Measurements from ENCODE around the gene ANKRD34A. TPM values are rescaled to one million over a fixed set of nuclear protein-coding genes. Genes with fewer than 3 reads are reported as not detected.
A peak's percentile ranks its signal among the peaks of the same experiment; 100 is the strongest.
"Not testable (repeated sequence)": the region's sequence is repeated elsewhere in the genome, so short reads cannot be mapped to it uniquely, and the experiment has no call there.

Gene ANKRD34A
- total RNA-seq, 2 experiments from 2014 or later, result 5.8 to 6.1 TPM

- DNase-seq (no peak), ATAC-seq (no peak)
- Mint-ChIP-seq H3K9me3 (ENCODE audit: low read depth) (no peaks in the 10 kb centered on the region), H3K27ac (no peak overlapping the region), H3K4me1 (peaks cover 37% of the 10 kb centered on the region), H3K36me3 (ENCODE audit: low read depth) (peaks cover 25% of the 10 kb centered on the region), H3K4me3 (no peak overlapping the region), H3K27me3 (no peaks in the 10 kb centered on the region)
- POLR2A ChIA-PET, result no interaction called here
- CTCF ChIA-PET, result no interaction called here
- intact Hi-C loops (cut with DNase I, micrococcal nuclease), result no loop called here
Observed at GRCh38 chr1:145947551-145947950, 16.8 kb downstream of the ANKRD34A start.

GRCh38 chr1:145946477-145946986 is 17.8 kb downstream of the ANKRD34A start:
- Mint-ChIP-seq H3K27ac (peak overlapping the region; percentile 56), H3K4me3 (no peak overlapping the region), H3K4me1 (peaks cover 29% of the 10 kb centered on the region), H3K9me3 (ENCODE audit: low read depth) (no peaks in the 10 kb centered on the region), H3K27me3 (no peaks in the 10 kb centered on the region), H3K36me3 (ENCODE audit: low read depth) (peaks cover 22% of the 10 kb centered on the region)
- ChIA-PET CTCF (no interaction called here), POLR2A (no interaction called here)
- intact Hi-C loops (cut with DNase I, micrococcal nuclease), result no loop called here
- no peak for ATAC-seq
- no peak for DNase-seq

DNA sequence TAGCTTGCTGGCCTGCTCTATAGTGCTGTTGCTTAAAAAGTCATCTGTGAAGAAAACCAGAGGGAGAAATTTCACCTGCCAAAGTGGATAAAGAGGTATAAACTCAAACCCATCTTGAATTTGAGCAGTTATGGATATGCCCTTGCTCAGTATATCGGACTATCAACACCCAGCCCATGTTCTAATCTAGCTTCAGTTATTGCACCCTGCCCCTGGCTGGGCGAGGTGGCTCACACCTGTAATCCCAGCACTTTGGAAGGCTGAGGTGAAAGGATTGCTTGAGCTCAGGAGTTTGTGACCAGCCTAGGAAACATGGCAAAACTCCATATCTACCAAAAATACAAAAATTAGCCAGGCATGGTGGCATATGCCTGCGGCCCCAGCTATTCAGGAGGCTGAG is 19.8 kb downstream of the ANKRD34A start:
- Mint-ChIP-seq H3K27ac (no peak overlapping the region), H3K27me3 (no peaks in the 10 kb centered on the region), H3K4me3 (no peak overlapping the region), H3K36me3 (ENCODE audit: low read depth) (peaks cover 26% of the 10 kb centered on the region), H3K4me1 (peaks cover 15% of the 10 kb centered on the region), H3K9me3 (ENCODE audit: low read depth) (no peaks in the 10 kb centered on the region)
- intact Hi-C loops (cut with DNase I, micrococcal nuclease), result no loop called here
- no peak for ATAC-seq
- CTCF ChIA-PET, result interaction anchor here (1.3 to 1.4 kb wide), 2 partner anchors 70 to 100 kb away, joined by 3 to 4 read pairs; partner anchors contain the start of gene NUDT17
- no peak for DNase-seq
- POLR2A ChIA-PET, result interaction anchor here (0.6 to 0.8 kb wide), 2 partner anchors 9 to 26 kb away, joined by 3 read pairs; partner anchors contain the start of gene PEX11B

- no peak overlapping the region for H3K4me3 Mint-ChIP-seq
- ChIA-PET POLR2A (interaction anchor here (0.6 kb wide), 1 partner anchor 91 kb away, joined by 5 read pairs; no protein-coding TSS in a partner anchor), CTCF (interaction anchor here (0.6 to 1.3 kb wide), 5 partner anchors 15 to 72 kb away, joined by 3 to 5 read pairs (median 3); partner anchors contain the start of gene LIX1L)
- H3K36me3 Mint-ChIP-seq (ENCODE audit: low read depth), result peaks cover 24% of the 10 kb centered on the region
- no peaks in the 10 kb centered on the region for H3K27me3 Mint-ChIP-seq
- intact Hi-C loops (cut with DNase I, micrococcal nuclease), result no loop called here
- ATAC-seq (no peak), DNase-seq (no peak)
- H3K9me3 Mint-ChIP-seq (ENCODE audit: low read depth), result no peaks in the 10 kb centered on the region
- no peak overlapping the region for H3K27ac Mint-ChIP-seq
- peaks cover 7% of the 10 kb centered on the region for H3K4me1 Mint-ChIP-seq
Observed at GRCh38 chr1:145942871-145943270, 21.5 kb downstream of the ANKRD34A start.

GRCh38 chr1:145942405-145942804 is 22.0 kb downstream of the ANKRD34A start:
- peaks cover 24% of the 10 kb centered on the region for H3K36me3 Mint-ChIP-seq (ENCODE audit: low read depth)
- POLR2A ChIA-PET, result no interaction called here
- H3K27me3 Mint-ChIP-seq, result no peaks in the 10 kb centered on the region
- DNase-seq, result no peak
- no peak for ATAC-seq
- CTCF ChIA-PET, result interaction anchor here (0.6 to 0.9 kb wide), 4 partner anchors 18 to 70 kb away, joined by 3 to 5 read pairs (median 3); no protein-coding TSS in a partner anchor
- no peak overlapping the region for H3K4me3 Mint-ChIP-seq
- H3K4me1 Mint-ChIP-seq, result peaks cover 7% of the 10 kb centered on the region
- H3K27ac Mint-ChIP-seq, result no peak overlapping the region
- H3K9me3 Mint-ChIP-seq (ENCODE audit: low read depth), result no peaks in the 10 kb centered on the region
- intact Hi-C loops (cut with DNase I, micrococcal nuclease), result no loop called here

DNA sequence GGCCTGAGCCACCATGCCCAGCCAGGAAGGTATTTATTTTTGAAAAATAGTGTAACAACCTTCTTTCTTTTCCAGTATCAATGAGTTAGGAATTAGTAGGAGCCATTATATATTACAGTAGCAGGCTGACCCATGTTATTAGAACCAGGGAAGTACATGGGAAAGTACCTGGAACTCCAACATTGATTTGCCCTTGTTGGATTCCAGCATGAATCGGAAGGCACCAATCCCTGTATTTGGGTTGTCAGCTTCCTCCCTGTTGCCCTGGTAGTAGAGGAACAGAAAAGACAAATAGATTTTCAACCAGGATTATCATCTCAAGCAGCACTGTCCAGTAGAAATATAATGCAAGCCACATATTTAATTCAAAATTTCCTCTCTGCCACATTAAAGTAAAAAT is 26.9 kb downstream of the ANKRD34A start:
- ATAC-seq (no peak), DNase-seq (no peak)
- ChIA-PET CTCF (interaction anchor here (2.8 kb wide), 1 partner anchor 10 kb away, joined by 10 read pairs; the partner anchor contains the start of gene RBM8A), POLR2A (no interaction called here)
- Mint-ChIP-seq H3K27me3 (no peaks in the 10 kb centered on the region), H3K4me3 (no peak overlapping the region), H3K36me3 (ENCODE audit: low read depth) (peaks cover 20% of the 10 kb centered on the region), H3K9me3 (ENCODE audit: low read depth) (no peaks in the 10 kb centered on the region), H3K27ac (no peak overlapping the region), H3K4me1 (peaks cover 12% of the 10 kb centered on the region)
- intact Hi-C loops (cut with DNase I, micrococcal nuclease), result no loop called here

- Mint-ChIP-seq H3K27me3 (no peaks in the 10 kb centered on the region), H3K9me3 (ENCODE audit: low read depth) (no peaks in the 10 kb centered on the region), H3K36me3 (ENCODE audit: low read depth) (peaks cover 18% of the 10 kb centered on the region), H3K4me3 (no peak overlapping the region), H3K27ac (no peak overlapping the region), H3K4me1 (peaks cover 19% of the 10 kb centered on the region)
- CTCF ChIA-PET, result interaction anchor here (0.7 to 2.8 kb wide), 4 partner anchors 9 to 82 kb away, joined by 3 to 10 read pairs (median 4); partner anchors contain the start of gene RBM8A
- DNase-seq, result no peak
- no peak for ATAC-seq
- intact Hi-C loops (cut with DNase I, micrococcal nuclease), result no loop called here
- POLR2A ChIA-PET, result interaction anchor here (0.6 kb wide), 2 partner anchors 37 to 68 kb away, joined by 4 to 8 read pairs; no protein-coding TSS in a partner anchor
Observed at GRCh38 chr1:145936247-145936646, 28.1 kb downstream of the ANKRD34A start.

GRCh38 chr1:145935708-145936107 is 28.7 kb downstream of the ANKRD34A start:
- ATAC-seq (no peak), DNase-seq (no peak)
- no peak overlapping the region for H3K27ac Mint-ChIP-seq
- H3K27me3 Mint-ChIP-seq, result no peaks in the 10 kb centered on the region
- H3K9me3 Mint-ChIP-seq (ENCODE audit: low read depth), result no peaks in the 10 kb centered on the region
- peaks cover 19% of the 10 kb centered on the region for H3K4me1 Mint-ChIP-seq
- POLR2A ChIA-PET, result interaction anchor here (0.6 kb wide), 1 partner anchor 67 kb away, joined by 8 read pairs; no protein-coding TSS in a partner anchor
- H3K36me3 Mint-ChIP-seq (ENCODE audit: low read depth), result peaks cover 16% of the 10 kb centered on the region
- intact Hi-C loops (cut with DNase I, micrococcal nuclease), result no loop called here
- CTCF ChIA-PET, result interaction anchor here (1.0 to 1.4 kb wide), 2 partner anchors 24 to 83 kb away, joined by 3 read pairs; no protein-coding TSS in a partner anchor
- no peak overlapping the region for H3K4me3 Mint-ChIP-seq

GRCh38 chr1:145932522-145933009 is 31.8 kb downstream of the ANKRD34A start:
- DNase-seq, result peak; percentile 16
- H3K4me3 Mint-ChIP-seq, result peak overlapping the region; percentile 34
- peaks cover 16% of the 10 kb centered on the region for H3K36me3 Mint-ChIP-seq (ENCODE audit: low read depth)
- POLR2A ChIA-PET; intact Hi-C loops (cut with DNase I, micrococcal nuclease); ATAC-seq; CTCF ChIA-PET; H3K9me3 Mint-ChIP-seq (ENCODE audit: low read depth); H3K27me3 Mint-ChIP-seq: not testable (repeated sequence)
- H3K4me1 Mint-ChIP-seq, result peaks cover 22% of the 10 kb centered on the region
- H3K27ac Mint-ChIP-seq, result peak overlapping the region; percentile 84

- Mint-ChIP-seq H3K27ac (no peak overlapping the region), H3K27me3 (no peaks in the 10 kb centered on the region), H3K4me3 (no peak overlapping the region), H3K4me1 (peaks cover 33% of the 10 kb centered on the region), H3K36me3 (ENCODE audit: low read depth) (peaks cover 15% of the 10 kb centered on the region), H3K9me3 (ENCODE audit: low read depth) (no peaks in the 10 kb centered on the region)
- DNase-seq, result peak; percentile 31
- no peak for ATAC-seq
- ChIA-PET CTCF (interaction anchor here (0.6 to 2.3 kb wide), 18 partner anchors 9 to 238 kb away, joined by 3 to 17 read pairs (median 4); partner anchors contain the start of genes ANKRD34A, ITGA10, LIX1L and PEX11B), POLR2A (interaction anchor here (0.9 to 5.3 kb wide), 11 partner anchors 10 to 124 kb away, joined by 3 to 43 read pairs (median 8); partner anchors contain the start of genes ANKRD34A, LIX1L, PEX11B and PIAS3)
- intact Hi-C loops (cut with DNase I, micrococcal nuclease), result loop anchor here (1.0 to 5.0 kb wide), 12 partner anchors 10 to 109 kb away; partner anchors contain the start of genes ANKRD34A (in 2 of the 2), PEX11B (in 2 of the 2), PIAS3 (in 2 of the 2) and POLR3GL (in 2 of the 2)
Observed at GRCh38 chr1:145927916-145928643, 36.3 kb downstream of the ANKRD34A start.

Data from activated CD4-positive, alpha-beta T cell treated with anti-CD3 and anti-CD28 coated beads for 36 hours (primary cell).